ENCODE measurements around the gene TMEM248.
A peak's percentile ranks its signal among the peaks of the same experiment; 100 is the strongest.

Gene TMEM248

GRCh38 chr7:66920769-66921395 is at the start of gene TMEM248 (continued):
- TF ChIP-seq ZNF341 (tag by site-specific recombination; IDR thresholded peaks at IDR 0.05; ENCODE audit: low read depth): no peak
- no peak for TF ChIP-seq ZNF707 (tag by site-specific recombination; IDR thresholded peaks at IDR 0.05)
- TF ChIP-seq ZNF580 (tag by site-specific recombination; IDR thresholded peaks at IDR 0.05): peak; percentile 93
- TF ChIP-seq SP2 (tag by site-specific recombination; IDR thresholded peaks at IDR 0.05): peak; percentile 45
- TF ChIP-seq ZNF677 (tag by site-specific recombination; IDR thresholded peaks at IDR 0.05): no peak
- TF ChIP-seq TRIM28 (IDR thresholded peaks at IDR 0.05; ENCODE audit: borderline replicate concordance, low read length): no peak
- no peak for TF ChIP-seq ZNF530 (tag by site-specific recombination; IDR thresholded peaks at IDR 0.05; ENCODE audit: low read depth)
- no peak for TF ChIP-seq ZNF664 (tag by site-specific recombination; IDR thresholded peaks at IDR 0.05)
- peak; percentile 34; the same call in 1 of the 2 replicates for TF ChIP-seq CTCF (tag by site-specific recombination; IDR thresholded peaks at IDR 0.05)
- TF ChIP-seq ZNF350 (tag by site-specific recombination; IDR thresholded peaks at IDR 0.05): no peak
- TF ChIP-seq ZSCAN5A (tag by site-specific recombination; IDR thresholded peaks at IDR 0.05): peak; percentile 97
- TF ChIP-seq ZNF211 (tag by site-specific recombination; IDR thresholded peaks at IDR 0.05; ENCODE audit: low read depth): no peak
- no peak for TF ChIP-seq ZNF488 (tag by site-specific recombination; IDR thresholded peaks at IDR 0.05)
- no peak for TF ChIP-seq ZNF10 (tag by site-specific recombination; IDR thresholded peaks at IDR 0.05)
- no peak for TF ChIP-seq ZNF510 (tag by site-specific recombination; IDR thresholded peaks at IDR 0.05; ENCODE audit: insufficient replicate concordance)
- TF ChIP-seq ELK4 (IDR thresholded peaks at IDR 0.05; ENCODE audit: borderline replicate concordance, low read depth, low read length): no peak; the same call in 1 of the 2 replicates
- peak; percentile 98 for TF ChIP-seq ZBTB1 (tag by site-specific recombination; IDR thresholded peaks at IDR 0.05)
- no peak for TF ChIP-seq KLF10 (tag by site-specific recombination; IDR thresholded peaks at IDR 0.05)
- no peak for TF ChIP-seq ZNF423 (tag by site-specific recombination; IDR thresholded peaks at IDR 0.05)
- TF ChIP-seq OVOL3 (tag by site-specific recombination; IDR thresholded peaks at IDR 0.05): peak; percentile 2; the same call in 1 of the 2 replicates
- peak; percentile 63 for TF ChIP-seq REST (tag by site-specific recombination; IDR thresholded peaks at IDR 0.05)
- TF ChIP-seq ZSCAN30 (tag by site-specific recombination; IDR thresholded peaks at IDR 0.05): 0 out of 2 replicates have a peak, but pooled peaks have one; percentile 54
- TF ChIP-seq KLF1 (tag by site-specific recombination; IDR thresholded peaks at IDR 0.05): peak; percentile 48
- TF ChIP-seq ZNF114 (tag by site-specific recombination; IDR thresholded peaks at IDR 0.05): no peak
- no peak; the same call in 1 of the 2 replicates for TF ChIP-seq YY1 (tag by site-specific recombination; IDR thresholded peaks at IDR 0.05)
- no peak for TF ChIP-seq HOXC10 (CRISPR knock-in tag; IDR thresholded peaks at IDR 0.05)
